Spleen (tissue), 11 donors: ENCODE measurements around the gene STXBP5L. TPM values are rescaled to one million over a fixed set of nuclear protein-coding genes. Genes with fewer than 3 reads are reported as not detected.

Experiments used
- DNase-seq: peaks from one replicate; pipeline ENCODE4 v3.0.0-alpha.2; 2020
- H3K27ac ChIP-seq, 8 donors: fragments of 200-600 bp; sonication (generic) in 7 of 8; 1 replicate in 4 of 8; 2 replicates in 4 of 8; pipeline versions ENCODE4 v1.5.0 to v1.8.0; 2016 to 2021; ENCODE audit warnings: inconsistent platforms in 4 of 8, mild to moderate bottlenecking in 4 of 8, moderate library complexity in 1 of 8
- H3K27me3 ChIP-seq, 7 donors: fragments of 200-600 bp; sonication (generic) in 6 of 7; replicated peaks in 1 of 7; 1 replicate in 4 of 7; 2 replicates in 3 of 7; pipeline versions ENCODE4 v1.5.0 to v1.8.0; 2016 to 2021; ENCODE audit warnings: inconsistent platforms in 3 of 7, mild to moderate bottlenecking in 1 of 7
- H3K36me3 ChIP-seq, 6 donors: fragments of 200-600 bp; sonication (generic) in 5 of 6; 1 replicate in 4 of 6; 2 replicates in 2 of 6; pipeline versions ENCODE4 v1.5.0 to v1.8.0; 2016 to 2021; ENCODE audit warnings: inconsistent platforms in 2 of 6
- H3K4me1 ChIP-seq, 6 donors: fragments of 200-600 bp; sonication (generic) in 5 of 6; 1 replicate in 3 of 6; 2 replicates in 3 of 6; pipeline versions ENCODE4 v1.5.0 to v1.8.0; 2016 to 2021; ENCODE audit warnings: inconsistent platforms in 3 of 6
- H3K4me3 ChIP-seq, 8 donors: fragments of 200-600 bp; sonication (generic) in 7 of 8; 1 replicate in 4 of 8; 2 replicates in 4 of 8; pipeline versions ENCODE4 v1.5.0 to v1.8.0; 2016 to 2021; ENCODE audit warnings: inconsistent platforms in 4 of 8, mild to moderate bottlenecking in 4 of 8, moderate library complexity in 2 of 8
- H3K9me3 ChIP-seq, 8 donors: fragments of 200-600 bp; sonication (generic) in 7 of 8; 1 replicate in 4 of 8; 2 replicates in 4 of 8; pipeline versions ENCODE4 v1.5.0 to v1.8.0; 2016 to 2021; ENCODE audit warnings: inconsistent platforms in 4 of 8
- CTCF ChIP-seq, 11 experiments: fragments of 200-600 bp in 7 of 11; fragments of 450-650 bp in 4 of 11; sonication (generic) in 4 of 11; IDR thresholded peaks in 8 of 11; conservative IDR thresholded peaks in 3 of 11; 1 replicate in 7 of 11; 2 replicates in 4 of 11; pipeline versions ENCODE4 v1.4.0 to v1.8.0; 2016 to 2021; ENCODE audit warnings: antibody characterized with exemption in 11 of 11, inconsistent platforms in 4 of 11, mild to moderate bottlenecking in 1 of 11
- POLR2A ChIP-seq, 3 donors: fragments of 450-650 bp; IDR thresholded peaks; one replicate each; pipeline ENCODE4 v1.5.1; 2017; ENCODE audit warnings: antibody characterized with exemption in 3 of 3, mild to moderate bottlenecking in 1 of 3
- POLR2AphosphoS5 ChIP-seq, 3 donors: sonication (generic); formaldehyde crosslinking; IDR thresholded peaks; one replicate each; pipeline ENCODE4 v1.5.1; 2017; ENCODE audit warnings: antibody characterized with exemption in 3 of 3
- whole genome bisulfite sequencing, 5 donors: extraction: QIAGEN DNeasy Blood & Tissue Kit in 3 of 5; methylation state at CpG; one replicate each; pipeline versions ENCODE4 v1.1.5 to v1.1.7; 2013 to 2018; 5-methylcytosine and 5-hydroxymethylcytosine counted together
- intact Hi-C: fragments of 100-400 bp; cut with DNase I; formaldehyde crosslinking; loops from one replicate; pipeline ENCODE4 v1.15.0; 2023; ENCODE audit warnings: low total_unique reads
- polyA plus RNA-seq, 3 donors: library from polyadenylated mRNA; stranded (reverse); fragments of 200-250 nt; gene quantifications; one replicate each; pipeline ENCODE4 v1.2.1, GENCODE V29; 2013
- total RNA-seq, 7 donors: library from RNA; depleted of rRNA in 3 of 7; stranded (reverse); fragments of >200 nt in 3 of 7; fragmentation: NEBNext Ultra II Directional in 4 of 7; extraction: Animal tissue kit (Norgen Biotek cat#: 25700) in 4 of 7; gene quantifications; one replicate each; pipeline versions ENCODE4 v1.1.0 to v1.2.1, GENCODE V29; 2016 to 2021
- donor health status: healthy with polysubstance abuse.
- donor health status: DM: no; HTN: no; CAD: no; lungs with moderate emphysema.
- donor health status: DM: no; HTN: no; CAD: no.
- donor health status: Bipolar disorder and iron deficiency.
- donor health status: healthy.
- donor health status: DM: no; HTN: no; CAD: no.
- donor health status: DM: yes; HTN: yes; CAD: no.

Gene STXBP5L
- total and polyA plus RNA-seq, 10 donors, result 0.32 to 0.34 TPM; not detected in 8

GRCh38 chr3:121274411-121274810, 366.4 kb downstream of the STXBP5L start:
- Histone ChIP-seq H3K27ac (no peak overlapping the region), H3K27me3 (no peaks in the 10 kb centered on the region), H3K9me3 (peaks cover 0 to 74% (median 63%) of the 10 kb centered on the region in 8 donors), H3K4me3 (no peak overlapping the region), H3K36me3 (no peaks in the 10 kb centered on the region), H3K4me1 (no peaks in the 10 kb centered on the region)
- no peak for DNase-seq
- TF ChIP-seq POLR2AphosphoS5 (IDR thresholded peaks at IDR 0.05) (no peak), POLR2A (IDR thresholded peaks at IDR 0.05) (no peak), CTCF (IDR thresholded peaks at IDR 0.05 in 8 of 11, conservative IDR thresholded peaks at IDR 0.05 in 3 of 11) (no peak)
- intact Hi-C loops, result no loop called here

GRCh38 chr3:121295452-121295851, 387.4 kb downstream of the STXBP5L start:
- Histone ChIP-seq H3K27me3 (no peaks in the 10 kb centered on the region), H3K27ac (no peak overlapping the region), H3K4me1 (no peaks in the 10 kb centered on the region), H3K36me3 (no peaks in the 10 kb centered on the region), H3K4me3 (no peak overlapping the region), H3K9me3 (peaks cover 0 to 6% (median 0%) of the 10 kb centered on the region in 8 donors)
- 83 to 92% (median 88%) methylated on average over 3 of the region's 3 CpGs for WGBS, 5 donors
- no peak for TF ChIP-seq CTCF (IDR thresholded peaks at IDR 0.05 in 8 of 11, conservative IDR thresholded peaks at IDR 0.05 in 3 of 11)
- TF ChIP-seq POLR2A (IDR thresholded peaks at IDR 0.05), result no peak
- no peak for TF ChIP-seq POLR2AphosphoS5 (IDR thresholded peaks at IDR 0.05)
- DNase-seq, result no peak
- intact Hi-C loops, result no loop called here

DNA sequence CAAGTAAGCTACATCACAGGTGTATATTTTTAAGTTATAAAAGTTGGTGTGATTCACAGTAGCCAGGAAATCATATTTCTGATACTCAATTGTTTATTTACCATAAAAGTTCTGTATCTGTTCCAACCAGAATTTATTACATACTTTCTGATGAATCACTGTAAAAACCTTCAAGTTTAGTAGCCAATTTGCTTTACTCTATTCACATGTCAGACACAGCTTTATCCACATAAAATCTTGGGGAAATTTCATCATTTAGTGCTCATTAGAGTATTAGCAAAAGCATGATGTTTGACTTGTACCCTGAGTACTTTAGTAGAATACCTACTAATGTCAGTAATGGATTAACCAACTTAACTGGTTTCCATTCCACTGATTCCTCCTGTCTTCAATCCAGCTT, 388.0 kb downstream of the STXBP5L start:
- intact Hi-C loops, result no loop called here

GRCh38 chr3:121324320-121324719, 416.3 kb downstream of the STXBP5L start:
- Histone ChIP-seq H3K36me3 (no peaks in the 10 kb centered on the region), H3K9me3 (peaks cover 0 to 4% (median 0%) of the 10 kb centered on the region in 8 donors), H3K4me1 (no peaks in the 10 kb centered on the region), H3K27ac (no peak overlapping the region), H3K27me3 (peaks cover 0 to 4% (median 0%) of the 10 kb centered on the region in 7 donors), H3K4me3 (no peak overlapping the region)
- TF ChIP-seq POLR2A (IDR thresholded peaks at IDR 0.05), result no peak
- no peak for TF ChIP-seq CTCF (IDR thresholded peaks at IDR 0.05 in 8 of 11, conservative IDR thresholded peaks at IDR 0.05 in 3 of 11)
- intact Hi-C loops, result no loop called here
- no peak for DNase-seq

More for the DNA sequence above, 388.0 kb downstream of the STXBP5L start:
- H3K36me3 ChIP-seq, result no peaks in the 10 kb centered on the region
- no peak overlapping the region for H3K27ac ChIP-seq
- TF ChIP-seq POLR2AphosphoS5 (IDR thresholded peaks at IDR 0.05) (no peak), CTCF (IDR thresholded peaks at IDR 0.05 in 8 of 11, conservative IDR thresholded peaks at IDR 0.05 in 3 of 11) (no peak), POLR2A (IDR thresholded peaks at IDR 0.05) (no peak)
- no peak for DNase-seq
- H3K4me1 ChIP-seq, result no peaks in the 10 kb centered on the region
- no peak overlapping the region for H3K4me3 ChIP-seq
- no peaks in the 10 kb centered on the region for H3K27me3 ChIP-seq
- peaks cover 0 to 6% (median 0%) of the 10 kb centered on the region in 8 donors for H3K9me3 ChIP-seq
